Right lobe of liver (tissue), 4 donors: ENCODE results near the gene PDZD4.

Experiments
- CTCF ChIP-seq, 4 donors: fragments of 200-600 bp in 3 of 4; fragments of 450-650 bp in 1 of 4; IDR thresholded peaks; one replicate each; pipeline versions ENCODE4 v1.5.1 to v1.8.0; 2016 to 2022; ENCODE audit warnings: antibody characterized with exemption in 4 of 4, mild to moderate bottlenecking in 2 of 4
- POLR2A ChIP-seq: fragments of 450-650 bp; IDR thresholded peaks from one replicate; pipeline ENCODE4 v1.6.1; 2017; ENCODE audit warnings: antibody characterized with exemption, mild to moderate bottlenecking
- donor health status: DM: no; HTN: no; CAD: no.
- donor health status: DM: no; HTN: no; CAD: no.
- donor health status: DM: no; HTN: yes; CAD: no.

DNA sequence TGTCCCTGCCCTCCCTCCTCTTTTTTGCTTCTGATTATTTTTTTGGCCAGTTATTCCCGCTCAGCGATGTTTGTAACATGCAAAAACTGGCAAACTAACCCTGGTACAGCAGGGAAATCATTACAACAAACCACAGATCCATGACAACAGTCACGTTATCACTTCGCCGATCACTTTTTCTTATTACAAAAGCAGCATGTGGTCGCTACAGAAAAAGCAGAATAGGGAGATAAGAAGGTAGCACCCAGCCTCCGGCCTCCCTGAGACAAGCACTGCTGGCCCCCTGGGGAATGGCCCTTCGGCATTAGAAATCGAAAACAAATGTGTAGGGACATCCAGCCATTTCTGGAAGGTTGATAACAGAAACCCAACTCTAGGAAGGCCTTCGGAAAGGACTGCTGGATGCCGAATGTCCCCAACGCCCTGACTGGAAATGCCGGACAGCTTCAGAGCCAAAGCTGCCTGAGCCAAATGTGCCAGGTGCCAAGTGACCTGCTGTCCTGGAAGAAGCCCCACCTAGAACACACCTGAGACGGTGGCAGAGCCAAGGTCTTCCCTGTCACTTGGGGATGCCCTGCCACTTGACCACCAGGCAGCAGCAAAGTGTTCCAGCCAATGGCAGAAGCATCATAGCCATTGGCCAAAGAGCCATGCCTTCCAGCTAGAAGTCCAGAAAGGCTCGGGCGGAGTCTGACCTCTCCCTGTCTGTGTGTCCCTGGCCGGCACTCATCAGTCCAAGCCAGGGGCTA lies 39.1 kb downstream of the PDZD4 start:
- TF ChIP-seq CTCF (IDR thresholded peaks at IDR 0.05) = no peak
- no peak for TF ChIP-seq POLR2A
